ENCODE results near the gene GAL3ST1. TPM values are rescaled to one million over a fixed set of nuclear protein-coding genes. Genes with fewer than 3 reads are reported as not detected.
"Not testable (repeated sequence)": the region's sequence is repeated elsewhere in the genome, so short reads cannot be mapped to it uniquely, and the experiment has no call there.

GAL3ST1 gene
- total and polyA plus RNA-seq, 8 donors = 1.8 to 9.3 (median 6.8) TPM

DNA sequence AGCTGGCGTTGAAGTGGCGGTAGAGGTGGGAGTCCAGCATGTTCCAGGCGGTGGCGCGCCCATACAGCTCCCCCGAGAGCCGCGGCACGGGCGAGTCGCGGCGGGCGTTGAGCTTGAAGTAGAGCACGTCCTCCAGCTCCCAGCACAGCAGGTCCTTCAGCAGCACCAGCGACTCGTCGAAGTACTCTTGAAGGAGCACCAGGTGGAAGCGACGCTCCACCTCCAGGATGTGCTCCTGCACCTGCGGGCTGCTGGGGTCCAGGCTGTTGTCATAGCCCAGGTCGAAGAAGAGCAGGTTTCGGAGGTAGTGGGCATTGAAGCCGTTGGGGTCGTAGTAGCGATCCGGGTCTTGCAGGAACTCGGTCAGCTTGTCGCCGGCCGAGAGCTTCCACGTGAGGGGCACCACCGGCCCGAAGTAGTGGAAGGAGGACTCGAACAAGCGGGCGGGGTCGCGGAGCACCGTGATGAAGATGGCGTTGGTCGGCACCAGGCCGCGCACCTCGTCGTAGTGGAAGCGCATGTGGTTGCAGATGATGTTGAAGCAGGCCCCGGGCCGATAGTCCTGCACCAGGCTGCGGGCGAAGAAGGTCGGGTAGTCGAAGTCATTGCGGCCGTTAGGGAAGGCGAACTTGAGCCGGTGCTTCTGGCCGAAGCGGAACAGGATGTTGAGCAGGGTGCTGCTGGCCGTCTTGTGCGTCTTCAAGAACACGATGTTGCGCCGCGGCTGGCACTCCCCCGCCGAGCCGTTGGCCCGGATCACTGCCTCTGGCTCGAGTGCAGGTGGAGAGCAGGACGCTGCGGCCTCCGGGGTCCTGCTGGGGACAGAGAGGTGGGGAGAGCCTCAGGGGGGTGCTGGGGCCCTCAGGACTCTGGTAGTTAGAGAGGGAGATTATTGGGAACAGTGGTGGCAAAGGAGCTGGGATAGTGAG, 18.9 kb downstream of the GAL3ST1 start:
- Histone ChIP-seq H3K27ac (no peak overlapping the region), H3K36me3 (no peaks in the 10 kb centered on the region), H3K9me3 (no peaks in the 10 kb centered on the region), H3K27me3 (no peaks in the 10 kb centered on the region), H3K4me3 (no peak overlapping the region), H3K4me1 (no peaks in the 10 kb centered on the region)
- no peak for DNase-seq
- intact Hi-C loops (cut with DNase I) = no loop called here
- ATAC-seq = no peak
- TF ChIP-seq, protein P1, sequence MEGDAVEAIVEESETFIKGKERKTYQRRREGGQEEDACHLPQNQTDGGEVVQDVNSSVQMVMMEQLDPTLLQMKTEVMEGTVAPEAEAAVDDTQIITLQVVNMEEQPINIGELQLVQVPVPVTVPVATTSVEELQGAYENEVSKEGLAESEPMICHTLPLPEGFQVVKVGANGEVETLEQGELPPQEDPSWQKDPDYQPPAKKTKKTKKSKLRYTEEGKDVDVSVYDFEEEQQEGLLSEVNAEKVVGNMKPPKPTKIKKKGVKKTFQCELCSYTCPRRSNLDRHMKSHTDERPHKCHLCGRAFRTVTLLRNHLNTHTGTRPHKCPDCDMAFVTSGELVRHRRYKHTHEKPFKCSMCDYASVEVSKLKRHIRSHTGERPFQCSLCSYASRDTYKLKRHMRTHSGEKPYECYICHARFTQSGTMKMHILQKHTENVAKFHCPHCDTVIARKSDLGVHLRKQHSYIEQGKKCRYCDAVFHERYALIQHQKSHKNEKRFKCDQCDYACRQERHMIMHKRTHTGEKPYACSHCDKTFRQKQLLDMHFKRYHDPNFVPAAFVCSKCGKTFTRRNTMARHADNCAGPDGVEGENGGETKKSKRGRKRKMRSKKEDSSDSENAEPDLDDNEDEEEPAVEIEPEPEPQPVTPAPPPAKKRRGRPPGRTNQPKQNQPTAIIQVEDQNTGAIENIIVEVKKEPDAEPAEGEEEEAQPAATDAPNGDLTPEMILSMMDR (IDR thresholded peaks at IDR 0.05) = no peak

DNA sequence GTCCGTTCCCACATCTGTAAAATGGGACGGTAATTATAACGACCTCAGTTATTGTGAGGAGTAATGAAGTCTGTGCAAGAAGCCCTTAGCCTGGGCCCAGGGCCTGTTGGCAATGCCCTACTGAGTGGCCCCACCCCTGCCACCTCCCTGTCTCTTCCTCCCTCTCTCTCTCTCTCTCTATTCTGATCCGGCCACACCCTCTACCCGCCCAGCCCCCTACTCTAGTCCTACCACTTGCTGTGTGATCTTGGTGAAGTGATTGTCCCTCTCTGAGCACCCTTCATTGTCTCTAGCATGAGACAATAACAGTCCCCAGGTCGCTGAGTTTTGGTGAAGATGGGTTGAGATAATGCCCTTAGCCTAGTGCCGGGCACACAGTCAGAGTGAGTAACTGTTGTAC, 20.5 kb downstream of the GAL3ST1 start:
- H3K9me3 ChIP-seq = no peaks in the 10 kb centered on the region
- ATAC-seq (no peak), DNase-seq (no peak)
- H3K36me3 ChIP-seq = no peaks in the 10 kb centered on the region
- H3K4me3 ChIP-seq = no peak overlapping the region
- no peaks in the 10 kb centered on the region for H3K27me3 ChIP-seq
- TF ChIP-seq, protein P1 (IDR thresholded peaks at IDR 0.05) = no peak
- H3K27ac ChIP-seq = no peak overlapping the region
- intact Hi-C loops (cut with DNase I) = no loop called here
- no peaks in the 10 kb centered on the region for H3K4me1 ChIP-seq

DNA sequence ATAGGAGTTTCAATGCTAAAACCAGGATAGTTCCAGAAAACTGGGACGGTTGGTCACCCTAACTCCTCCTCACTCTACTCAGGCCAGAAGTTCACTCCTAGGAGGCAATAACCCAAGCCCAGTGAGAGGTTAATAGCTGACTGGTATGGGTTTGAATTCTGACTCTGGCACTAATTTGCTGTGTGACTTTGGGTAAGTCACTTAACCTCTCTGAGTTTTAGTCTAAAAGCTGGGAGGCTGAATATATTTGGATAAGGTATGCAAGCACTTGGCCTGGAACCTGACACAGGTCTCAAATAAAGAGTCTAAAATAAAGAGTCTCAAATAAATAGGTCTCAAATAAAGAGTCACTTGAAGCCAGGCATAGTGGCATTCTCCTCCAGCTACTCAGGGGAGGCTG, 21.7 kb downstream of the GAL3ST1 start:
- Histone ChIP-seq H3K4me1 (no peaks in the 10 kb centered on the region), H3K27ac (no peak overlapping the region), H3K4me3 (no peak overlapping the region), H3K36me3 (no peaks in the 10 kb centered on the region), H3K9me3 (no peaks in the 10 kb centered on the region), H3K27me3 (no peaks in the 10 kb centered on the region)
- DNase-seq = no peak
- ATAC-seq = no peak
- intact Hi-C loops (cut with DNase I) = no loop called here
- TF ChIP-seq, protein P1 (IDR thresholded peaks at IDR 0.05) = no peak

DNA sequence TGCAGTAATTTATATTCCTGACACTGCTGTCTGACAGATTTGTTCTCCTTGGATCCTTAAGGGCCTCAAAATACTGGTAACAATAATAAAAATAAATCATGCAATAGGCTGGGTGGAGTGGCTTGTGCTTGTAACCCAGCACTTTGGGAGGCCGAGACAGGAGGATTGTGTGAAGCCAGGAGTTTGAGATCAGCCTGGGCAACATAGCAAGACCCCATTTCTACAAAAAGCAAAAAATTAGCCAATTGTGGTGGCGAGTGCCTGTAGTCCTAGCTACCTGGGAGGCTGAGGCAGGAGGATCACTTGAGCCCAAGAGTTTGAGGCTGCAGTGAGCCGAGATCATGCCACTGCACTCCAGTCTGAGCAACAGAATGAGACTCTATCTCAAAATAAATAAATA, 22.7 kb downstream of the GAL3ST1 start:
- H3K27ac ChIP-seq, H3K4me1 ChIP-seq: not testable (repeated sequence)

DNA sequence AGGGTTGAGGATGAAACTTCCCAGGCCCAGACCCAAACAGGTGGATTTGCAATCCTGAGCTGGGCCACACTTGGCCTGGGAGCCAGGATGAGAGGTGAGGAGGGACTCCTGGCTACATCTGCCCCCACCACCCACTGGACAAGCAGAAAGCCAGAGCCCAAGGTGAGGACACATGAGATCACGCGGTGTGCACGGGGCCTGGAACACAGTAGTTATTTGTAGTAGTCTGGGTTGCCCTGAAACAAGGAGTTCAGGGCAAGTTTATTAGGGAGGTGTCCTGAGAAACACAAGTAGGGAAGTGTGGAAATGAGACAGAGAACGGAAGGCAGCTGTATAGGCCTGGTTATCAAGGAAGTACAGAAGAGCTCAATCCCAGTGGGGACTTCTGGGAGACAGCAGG, 27.3 kb downstream of the GAL3ST1 start:
- no peak for ATAC-seq
- Histone ChIP-seq H3K36me3 (no peaks in the 10 kb centered on the region), H3K27me3 (peaks cover 0 to 25% of the 10 kb centered on the region in 2 donors), H3K4me3 (no peak overlapping the region), H3K27ac (no peak overlapping the region), H3K9me3 (no peaks in the 10 kb centered on the region), H3K4me1 (no peaks in the 10 kb centered on the region)
- intact Hi-C loops (cut with DNase I) = no loop called here
- TF ChIP-seq, protein P1 (IDR thresholded peaks at IDR 0.05) = no peak
- no peak for DNase-seq

More for the DNA sequence above, 22.7 kb downstream of the GAL3ST1 start:
- H3K9me3 ChIP-seq; H3K4me3 ChIP-seq; intact Hi-C loops (cut with DNase I); H3K36me3 ChIP-seq; H3K27me3 ChIP-seq; ATAC-seq; DNase-seq: not testable (repeated sequence)

Data from left lung (tissue), 10 donors.